Peyer's patch (tissue), 4 donors: ENCODE results near the gene MECR.

ENCODE experiments used
- CTCF ChIP-seq, 6 experiments: fragments of 450-650 bp in 4 of 6; fragments of 200-600 bp in 2 of 6; sonication (generic) in 1 of 6; IDR thresholded peaks; one replicate each; pipeline ENCODE4 v1.5.1; 2017 to 2019; ENCODE audit warnings: antibody characterized with exemption in 6 of 6, mild to moderate bottlenecking in 3 of 6, moderate library complexity in 1 of 6
- POLR2A ChIP-seq, 2 donors: fragments of 450-650 bp; IDR thresholded peaks; one replicate each; pipeline ENCODE4 v1.5.1; 2017; ENCODE audit warnings: antibody characterized with exemption in 2 of 2, mild to moderate bottlenecking in 2 of 2, moderate library complexity in 2 of 2

- TF ChIP-seq CTCF (IDR thresholded peaks at IDR 0.05) (no peak), POLR2A (IDR thresholded peaks at IDR 0.05) (no peak)
Observed at GRCh38 chr1:29258976-29259801, 28.5 kb upstream of the MECR start.
